Effector memory CD4-positive, alpha-beta T cell (primary cell): ENCODE measurements around the gene OSMR.

ENCODE experiments used
- DNase-seq, 3 donors: peaks; one replicate each; pipeline ENCODE4 v3.0.0-alpha.2; 2020
- H3K27ac ChIP-seq: 2 replicates; pipeline ENCODE4 v1.7.0; 2013; ENCODE audit warnings: mild to moderate bottlenecking, low read length, moderate library complexity; ENCODE audit not compliant: insufficient read depth, poor library complexity, severe bottlenecking
- H3K27me3 ChIP-seq: replicated peaks from 2 replicates; pipeline ENCODE4 v1.7.0; 2013; ENCODE audit warnings: mild to moderate bottlenecking, low read length; ENCODE audit not compliant: insufficient read depth, control insufficient read depth, poor library complexity, severe bottlenecking
- H3K36me3 ChIP-seq: 2 replicates; pipeline ENCODE4 v1.7.0; 2013; ENCODE audit warnings: mild to moderate bottlenecking, low read length, moderate library complexity; ENCODE audit not compliant: control insufficient read depth, insufficient read depth
- H3K4me1 ChIP-seq: 2 replicates; pipeline ENCODE4 v1.7.0; 2013; ENCODE audit warnings: low read length, mild to moderate bottlenecking; ENCODE audit not compliant: control insufficient read depth, insufficient read depth, poor library complexity, severe bottlenecking
- H3K4me3 ChIP-seq: 2 replicates; pipeline ENCODE4 v1.7.0; 2013; ENCODE audit warnings: low read length, low read depth, mild to moderate bottlenecking; ENCODE audit not compliant: insufficient read depth, poor library complexity, severe bottlenecking
- H3K9me3 ChIP-seq: 2 replicates; pipeline ENCODE4 v1.7.0; 2013; ENCODE audit warnings: mild to moderate bottlenecking, low read length, moderate library complexity; ENCODE audit not compliant: control insufficient read depth

OSMR gene

GRCh38 chr5:38922199-38922598, 76.4 kb downstream of the OSMR start:
- Histone ChIP-seq H3K27ac (no peak overlapping the region), H3K4me3 (no peak overlapping the region), H3K9me3 (no peaks in the 10 kb centered on the region), H3K27me3 (no peaks in the 10 kb centered on the region), H3K4me1 (no peaks in the 10 kb centered on the region), H3K36me3 (no peaks in the 10 kb centered on the region)
- DNase-seq: peak in 1 of 3 donors; percentile 2

GRCh38 chr5:38923661-38924451, 78.0 kb downstream of the OSMR start:
- no peak overlapping the region for H3K4me3 ChIP-seq
- DNase-seq: no peak
- H3K27me3 ChIP-seq: no peaks in the 10 kb centered on the region
- H3K27ac ChIP-seq: no peak overlapping the region
- H3K9me3 ChIP-seq: no peaks in the 10 kb centered on the region
- no peaks in the 10 kb centered on the region for H3K36me3 ChIP-seq
- no peaks in the 10 kb centered on the region for H3K4me1 ChIP-seq

GRCh38 chr5:38925154-38925925, 79.5 kb downstream of the OSMR start:
- H3K27me3 ChIP-seq: no peaks in the 10 kb centered on the region
- no peaks in the 10 kb centered on the region for H3K9me3 ChIP-seq
- no peak overlapping the region for H3K27ac ChIP-seq
- H3K4me3 ChIP-seq: no peak overlapping the region
- no peaks in the 10 kb centered on the region for H3K36me3 ChIP-seq
- H3K4me1 ChIP-seq: no peaks in the 10 kb centered on the region
- DNase-seq: no peak

- no peak for DNase-seq
- no peaks in the 10 kb centered on the region for H3K36me3 ChIP-seq
Observed at GRCh38 chr5:38926121-38926520, 80.3 kb downstream of the OSMR start.

GRCh38 chr5:38927470-38927869, 81.7 kb downstream of the OSMR start:
- Histone ChIP-seq H3K36me3 (no peaks in the 10 kb centered on the region), H3K9me3 (no peaks in the 10 kb centered on the region), H3K27ac (no peak overlapping the region), H3K4me3 (no peak overlapping the region), H3K4me1 (no peaks in the 10 kb centered on the region), H3K27me3 (no peaks in the 10 kb centered on the region)
- DNase-seq: no peak

More at GRCh38 chr5:38926121-38926520, 80.3 kb downstream of the OSMR start:
- H3K27ac ChIP-seq: no peak overlapping the region
- no peaks in the 10 kb centered on the region for H3K27me3 ChIP-seq
- no peaks in the 10 kb centered on the region for H3K4me1 ChIP-seq
- no peaks in the 10 kb centered on the region for H3K9me3 ChIP-seq
- no peak overlapping the region for H3K4me3 ChIP-seq

GRCh38 chr5:38929838-38930237, 84.0 kb downstream of the OSMR start:
- H3K36me3 ChIP-seq: no peaks in the 10 kb centered on the region
- H3K27me3 ChIP-seq: no peaks in the 10 kb centered on the region
- no peak for DNase-seq
- no peaks in the 10 kb centered on the region for H3K4me1 ChIP-seq
- no peak overlapping the region for H3K27ac ChIP-seq
- H3K4me3 ChIP-seq: no peak overlapping the region
- H3K9me3 ChIP-seq: no peaks in the 10 kb centered on the region

- H3K9me3 ChIP-seq: no peaks in the 10 kb centered on the region
- no peak overlapping the region for H3K4me3 ChIP-seq
- H3K27me3 ChIP-seq: no peaks in the 10 kb centered on the region
- no peak overlapping the region for H3K27ac ChIP-seq
- no peaks in the 10 kb centered on the region for H3K4me1 ChIP-seq
- no peak for DNase-seq
- no peaks in the 10 kb centered on the region for H3K36me3 ChIP-seq
Observed at GRCh38 chr5:38931731-38932130, 85.9 kb downstream of the OSMR start.

GRCh38 chr5:38932854-38933408, 87.1 kb downstream of the OSMR start:
- Histone ChIP-seq H3K27ac (no peak overlapping the region), H3K4me1 (no peaks in the 10 kb centered on the region), H3K27me3 (no peaks in the 10 kb centered on the region), H3K36me3 (no peaks in the 10 kb centered on the region), H3K4me3 (no peak overlapping the region), H3K9me3 (no peaks in the 10 kb centered on the region)
- no peak for DNase-seq

GRCh38 chr5:38935437-38935836, 89.6 kb downstream of the OSMR start:
- peaks cover 10% of the 10 kb centered on the region for H3K36me3 ChIP-seq
- H3K9me3 ChIP-seq: no peaks in the 10 kb centered on the region
- DNase-seq: no peak
- no peaks in the 10 kb centered on the region for H3K27me3 ChIP-seq
- no peak overlapping the region for H3K27ac ChIP-seq
- H3K4me1 ChIP-seq: no peaks in the 10 kb centered on the region
- H3K4me3 ChIP-seq: no peak overlapping the region

- Histone ChIP-seq H3K36me3 (peaks cover 19% of the 10 kb centered on the region), H3K9me3 (no peaks in the 10 kb centered on the region), H3K27ac (no peak overlapping the region), H3K4me3 (no peak overlapping the region), H3K27me3 (no peaks in the 10 kb centered on the region), H3K4me1 (no peaks in the 10 kb centered on the region)
- no peak for DNase-seq
Observed at GRCh38 chr5:38936269-38936668, 90.5 kb downstream of the OSMR start.
